ENCODE data around the gene KCNMA1. TPM values are rescaled to one million over a fixed set of nuclear protein-coding genes. Genes with fewer than 3 reads are reported as not detected.

KCNMA1 gene
- total RNA-seq, 1 donor from 2014 or later = 0.21 TPM

DNA sequence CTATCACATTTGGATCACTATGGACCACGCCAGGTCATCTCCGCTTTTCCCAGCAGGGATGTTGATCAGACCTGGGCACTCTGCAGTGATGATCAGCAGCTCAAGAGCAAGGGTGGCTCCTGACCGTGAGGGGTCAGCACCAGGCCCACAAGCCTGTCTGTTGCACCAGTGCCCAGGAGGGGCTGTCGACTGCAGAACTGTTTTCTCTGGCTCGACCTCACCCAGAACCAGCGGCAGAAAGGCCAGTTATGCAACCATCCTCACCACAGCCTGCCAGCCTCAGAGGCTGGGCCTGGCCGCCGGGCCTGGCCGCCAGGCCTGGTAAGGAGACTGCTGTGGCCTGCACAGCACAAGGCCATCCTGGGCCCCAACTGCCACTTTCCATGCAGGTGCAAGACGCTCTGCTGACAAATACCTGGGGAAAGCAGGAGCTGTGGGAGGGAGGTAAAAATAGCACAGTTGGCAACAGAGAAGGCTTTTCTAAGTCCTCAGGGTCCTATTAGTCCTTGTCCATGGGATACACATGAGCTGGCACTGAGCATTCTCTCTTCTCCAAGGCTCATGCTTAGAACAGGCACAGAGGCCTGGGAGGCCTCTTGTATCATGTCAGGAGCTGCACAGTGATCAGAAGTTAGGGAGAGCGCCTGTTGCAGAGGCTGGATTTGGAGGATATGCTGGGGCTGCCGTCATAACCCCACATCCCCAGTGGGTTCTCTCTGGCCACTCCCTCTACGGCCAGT is 17.5 kb downstream of the KCNMA1 start:
- Mint-ChIP-seq H3K4me3 (ENCODE audit: low read depth) (no peak overlapping the region), H3K27me3 (ENCODE audit: low read depth) (no peaks in the 10 kb centered on the region), H3K9me3 (no peaks in the 10 kb centered on the region), H3K4me1 (ENCODE audit: low read depth) (no peaks in the 10 kb centered on the region), H3K27ac (no peak overlapping the region), H3K36me3 (ENCODE audit: low read depth) (no peaks in the 10 kb centered on the region)
- no peak for DNase-seq (ENCODE audit: low spot score)
- intact Hi-C loops (cut with micrococcal nuclease) = no loop called here

DNA sequence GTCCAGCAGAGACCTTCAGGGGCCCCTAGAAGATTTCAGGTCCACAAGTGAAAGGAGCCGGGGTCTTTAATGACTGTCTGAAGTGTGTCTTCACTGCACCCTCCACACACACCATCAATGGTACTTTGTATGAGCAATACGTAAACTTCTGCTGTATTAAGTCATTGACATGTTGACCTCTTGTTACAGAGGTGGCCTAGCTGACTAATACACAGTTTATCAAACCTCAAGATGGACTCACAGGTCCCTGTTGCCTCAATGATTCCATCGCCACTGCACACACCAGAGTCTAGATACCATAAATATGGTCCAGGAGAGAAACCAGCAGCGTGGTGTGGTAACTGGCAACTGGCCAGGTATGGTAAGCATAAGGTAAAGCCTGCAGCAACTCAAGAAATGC is 19.5 kb downstream of the KCNMA1 start:
- DNase-seq (ENCODE audit: low spot score) = no peak
- Mint-ChIP-seq H3K36me3 (ENCODE audit: low read depth) (no peaks in the 10 kb centered on the region), H3K9me3 (no peaks in the 10 kb centered on the region), H3K4me1 (ENCODE audit: low read depth) (no peaks in the 10 kb centered on the region), H3K4me3 (ENCODE audit: low read depth) (no peak overlapping the region), H3K27me3 (ENCODE audit: low read depth) (no peaks in the 10 kb centered on the region), H3K27ac (no peak overlapping the region)
- intact Hi-C loops (cut with micrococcal nuclease) = no loop called here

DNA sequence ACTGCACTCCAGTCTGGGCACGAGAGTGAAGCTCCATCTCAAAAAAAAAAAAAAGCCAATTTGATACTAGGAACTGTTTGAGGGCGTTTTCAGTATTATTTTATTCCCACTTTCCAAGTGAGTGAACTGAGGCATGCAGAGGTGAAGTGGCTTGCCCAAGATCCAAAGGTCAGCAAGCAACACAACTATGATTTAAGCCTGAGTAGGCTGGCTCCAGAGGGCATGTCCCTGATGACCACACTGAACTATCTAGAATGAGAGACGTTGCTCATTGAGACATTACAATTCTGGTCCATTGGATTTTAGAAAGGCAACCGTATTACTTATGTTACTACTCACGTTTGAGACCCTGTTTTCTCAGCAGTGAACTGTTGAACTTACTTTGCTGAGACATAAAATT is 20.8 kb downstream of the KCNMA1 start:
- Mint-ChIP-seq H3K36me3 (ENCODE audit: low read depth) (no peaks in the 10 kb centered on the region), H3K27ac (no peak overlapping the region), H3K4me3 (ENCODE audit: low read depth) (no peak overlapping the region), H3K27me3 (ENCODE audit: low read depth) (peaks cover 3% of the 10 kb centered on the region), H3K9me3 (no peaks in the 10 kb centered on the region), H3K4me1 (ENCODE audit: low read depth) (no peaks in the 10 kb centered on the region)
- intact Hi-C loops (cut with micrococcal nuclease) = no loop called here
- no peak for DNase-seq (ENCODE audit: low spot score)

DNA sequence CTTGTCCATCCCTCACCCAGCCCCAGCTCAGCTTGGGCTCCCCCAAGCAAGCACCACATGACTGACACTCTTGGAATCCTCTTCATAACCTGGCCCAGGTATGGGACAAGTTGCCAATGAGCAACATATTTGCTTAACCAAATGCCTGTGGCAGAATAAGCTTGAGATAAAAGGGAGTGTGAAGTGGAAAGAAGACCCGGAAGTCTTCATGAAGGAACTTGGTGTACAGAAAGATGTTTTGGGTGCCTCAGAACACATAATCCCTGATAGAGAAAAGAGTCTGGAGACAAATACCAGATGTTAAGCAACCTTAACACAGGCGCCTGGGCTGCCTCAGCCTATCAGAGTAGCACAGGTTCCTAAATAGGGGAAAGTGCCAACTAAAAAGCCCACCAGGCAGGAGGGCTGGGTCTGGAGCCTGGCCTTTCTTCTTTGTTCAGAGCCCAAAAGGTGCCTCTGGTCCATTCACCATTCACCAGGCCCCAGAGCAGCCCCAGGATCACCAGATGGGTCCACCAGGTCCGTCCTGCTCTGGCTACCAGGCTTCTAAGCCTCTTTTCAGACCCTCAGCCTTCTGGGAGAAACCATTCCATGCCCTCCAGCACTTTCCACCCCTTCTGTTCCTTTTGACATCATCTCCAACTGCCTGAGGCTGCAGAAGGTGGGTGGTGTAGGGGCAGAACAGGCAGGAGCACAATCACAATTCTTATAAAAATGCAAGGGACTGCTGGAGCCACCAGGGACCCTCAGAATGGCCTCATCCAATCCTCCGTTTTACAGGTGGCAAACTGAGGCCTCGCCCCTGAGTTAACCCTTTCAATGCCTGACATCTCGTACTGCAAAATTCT is 22.6 kb downstream of the KCNMA1 start:
- no peak for DNase-seq (ENCODE audit: low spot score)
- Mint-ChIP-seq H3K4me1 (ENCODE audit: low read depth) (no peaks in the 10 kb centered on the region), H3K9me3 (no peaks in the 10 kb centered on the region), H3K4me3 (ENCODE audit: low read depth) (no peak overlapping the region), H3K36me3 (ENCODE audit: low read depth) (no peaks in the 10 kb centered on the region), H3K27ac (no peak overlapping the region), H3K27me3 (ENCODE audit: low read depth) (peaks cover 3% of the 10 kb centered on the region)
- intact Hi-C loops (cut with micrococcal nuclease) = no loop called here

DNA sequence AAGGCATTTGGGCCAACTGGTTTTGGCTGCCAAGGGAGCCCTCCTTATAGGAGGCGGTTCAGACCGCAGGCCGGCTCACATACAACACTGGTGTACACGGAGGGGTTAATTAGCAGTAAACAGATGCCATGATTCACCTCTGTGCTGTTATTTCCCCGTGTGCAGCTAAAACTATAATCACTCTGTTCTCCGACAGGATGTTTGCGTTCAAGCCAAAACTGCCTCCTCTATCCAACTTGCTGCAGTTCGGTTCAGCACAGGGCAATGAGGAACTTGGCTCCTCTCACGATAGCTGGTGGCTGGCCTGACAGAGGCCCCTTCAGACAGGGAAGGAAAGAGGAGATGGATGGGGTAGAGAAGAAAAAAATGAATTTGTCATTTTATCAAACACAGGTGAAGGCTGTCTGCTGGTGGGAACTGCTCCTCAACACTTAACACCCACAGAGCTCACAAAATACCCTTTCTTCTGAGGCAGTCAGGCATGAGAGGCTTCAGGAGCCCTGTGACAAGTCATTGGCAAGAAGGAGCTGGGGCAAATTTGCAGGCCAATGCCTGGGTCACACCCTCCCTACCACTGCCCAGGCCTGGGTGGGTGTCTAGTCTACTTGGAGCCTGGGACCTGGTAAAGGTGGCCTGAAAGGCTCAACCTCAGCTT is 24.0 kb downstream of the KCNMA1 start:
- Mint-ChIP-seq H3K9me3 (no peaks in the 10 kb centered on the region), H3K4me3 (ENCODE audit: low read depth) (no peak overlapping the region), H3K4me1 (ENCODE audit: low read depth) (no peaks in the 10 kb centered on the region)

DNA sequence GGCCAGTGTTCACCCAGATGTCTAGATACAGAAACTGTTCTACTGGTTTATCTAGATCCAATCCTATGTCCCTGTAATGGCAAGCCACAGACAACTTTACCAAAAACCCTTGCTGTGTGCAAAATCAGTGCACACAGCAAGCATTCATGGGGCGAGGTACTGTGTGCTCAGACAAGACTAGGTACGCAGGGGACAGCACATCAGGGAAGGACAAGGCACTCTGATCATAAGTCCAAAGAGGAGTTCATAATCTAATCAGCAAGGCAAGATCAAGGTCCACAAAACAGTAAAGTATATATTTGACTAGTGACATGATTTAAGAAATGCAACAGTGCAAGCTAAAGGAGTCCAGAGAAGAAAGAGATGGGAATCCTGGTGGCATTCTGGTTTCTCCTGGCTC is 25.9 kb downstream of the KCNMA1 start:
- no peak overlapping the region for H3K4me3 Mint-ChIP-seq (ENCODE audit: low read depth)
- peaks cover 4% of the 10 kb centered on the region for H3K27me3 Mint-ChIP-seq (ENCODE audit: low read depth)
- no peaks in the 10 kb centered on the region for H3K4me1 Mint-ChIP-seq (ENCODE audit: low read depth)
- DNase-seq (ENCODE audit: low spot score) = no peak
- H3K36me3 Mint-ChIP-seq (ENCODE audit: low read depth) = no peaks in the 10 kb centered on the region
- intact Hi-C loops (cut with micrococcal nuclease) = no loop called here
- H3K9me3 Mint-ChIP-seq = no peaks in the 10 kb centered on the region
- no peak overlapping the region for H3K27ac Mint-ChIP-seq

More for the DNA sequence above, 24.0 kb downstream of the KCNMA1 start:
- H3K27ac Mint-ChIP-seq = no peak overlapping the region
- intact Hi-C loops (cut with micrococcal nuclease) = no loop called here
- no peaks in the 10 kb centered on the region for H3K36me3 Mint-ChIP-seq (ENCODE audit: low read depth)
- no peak for DNase-seq (ENCODE audit: low spot score)
- H3K27me3 Mint-ChIP-seq (ENCODE audit: low read depth) = peaks cover 3% of the 10 kb centered on the region

DNA sequence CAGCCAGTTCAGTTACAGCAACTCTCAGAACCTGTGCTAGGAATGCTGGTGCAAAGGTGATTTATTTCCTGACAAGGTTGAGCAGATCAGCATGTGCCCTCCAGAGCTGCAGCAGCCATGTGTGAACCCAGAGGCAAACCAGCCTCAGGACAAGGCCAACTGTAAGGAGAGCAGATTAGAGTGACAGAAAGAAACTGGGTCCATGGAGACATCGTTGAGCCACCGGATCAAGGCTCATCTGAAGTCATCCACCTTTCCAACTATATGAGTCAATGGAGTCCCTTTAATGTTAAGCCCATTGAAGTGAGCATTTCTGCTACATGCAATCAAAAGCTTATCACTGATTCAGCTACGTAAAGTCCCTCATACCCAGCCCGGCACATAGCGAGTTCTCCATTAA is 26.4 kb downstream of the KCNMA1 start:
- Mint-ChIP-seq H3K4me1 (ENCODE audit: low read depth) (no peaks in the 10 kb centered on the region), H3K27me3 (ENCODE audit: low read depth) (peaks cover 4% of the 10 kb centered on the region), H3K4me3 (ENCODE audit: low read depth) (no peak overlapping the region), H3K36me3 (ENCODE audit: low read depth) (no peaks in the 10 kb centered on the region), H3K9me3 (no peaks in the 10 kb centered on the region), H3K27ac (no peak overlapping the region)
- no peak for DNase-seq (ENCODE audit: low spot score)
- intact Hi-C loops (cut with micrococcal nuclease) = no loop called here

DNA sequence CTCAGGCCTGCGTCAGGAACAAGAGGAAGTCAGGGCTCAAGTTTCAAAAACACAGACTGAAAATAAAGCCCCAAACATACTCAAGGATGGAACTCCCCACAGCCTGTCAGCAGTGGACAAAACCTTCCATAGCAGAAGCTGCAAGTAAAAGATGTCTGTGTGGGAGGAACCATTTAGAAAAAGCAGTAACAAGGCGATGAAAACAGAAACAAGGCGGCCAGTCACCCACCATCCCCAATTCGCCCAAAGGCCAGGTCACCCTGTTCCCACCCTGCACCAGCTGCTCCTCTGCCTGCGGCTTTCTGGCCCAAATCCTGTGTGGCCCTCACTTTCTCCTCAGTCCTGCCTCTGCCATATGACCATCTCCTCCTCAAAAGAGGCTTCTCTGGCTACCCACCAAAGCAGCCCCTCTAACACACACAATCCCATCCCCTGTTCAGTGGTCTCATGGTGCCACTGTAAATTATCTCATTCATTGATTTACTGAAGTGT is 27.8 kb downstream of the KCNMA1 start:
- no peak overlapping the region for H3K4me3 Mint-ChIP-seq (ENCODE audit: low read depth)
- intact Hi-C loops (cut with micrococcal nuclease) = no loop called here
- DNase-seq (ENCODE audit: low spot score) = no peak
- peaks cover 4% of the 10 kb centered on the region for H3K27me3 Mint-ChIP-seq (ENCODE audit: low read depth)
- no peaks in the 10 kb centered on the region for H3K4me1 Mint-ChIP-seq (ENCODE audit: low read depth)
- H3K36me3 Mint-ChIP-seq (ENCODE audit: low read depth) = no peaks in the 10 kb centered on the region
- no peaks in the 10 kb centered on the region for H3K9me3 Mint-ChIP-seq
- H3K27ac Mint-ChIP-seq = no peak overlapping the region

DNA sequence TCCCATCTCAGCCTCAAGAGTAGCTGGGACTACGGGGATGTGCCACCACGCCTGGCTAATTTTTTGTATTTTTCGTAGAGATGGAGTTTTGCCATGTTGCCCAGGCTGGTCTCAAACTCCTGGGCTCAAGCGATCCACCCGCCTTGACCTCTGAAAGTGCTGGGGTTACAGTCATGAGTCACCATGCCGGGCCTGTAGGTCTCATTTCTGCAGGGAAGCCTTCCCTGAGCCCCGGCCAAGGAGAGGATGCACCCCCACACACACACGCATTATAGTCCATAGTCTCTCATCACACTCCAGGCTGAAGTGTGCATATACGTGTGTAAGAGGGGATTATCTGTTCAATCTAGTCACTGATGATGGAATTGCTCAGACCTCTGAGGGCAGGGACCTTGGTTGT is 29.3 kb downstream of the KCNMA1 start:
- Mint-ChIP-seq H3K36me3 (ENCODE audit: low read depth) (no peaks in the 10 kb centered on the region), H3K27ac (no peak overlapping the region), H3K4me3 (ENCODE audit: low read depth) (no peak overlapping the region), H3K27me3 (ENCODE audit: low read depth) (peaks cover 4% of the 10 kb centered on the region), H3K9me3 (no peaks in the 10 kb centered on the region), H3K4me1 (ENCODE audit: low read depth) (peaks cover 2% of the 10 kb centered on the region)
- no peak for DNase-seq (ENCODE audit: low spot score)
- intact Hi-C loops (cut with micrococcal nuclease) = no loop called here

DNA sequence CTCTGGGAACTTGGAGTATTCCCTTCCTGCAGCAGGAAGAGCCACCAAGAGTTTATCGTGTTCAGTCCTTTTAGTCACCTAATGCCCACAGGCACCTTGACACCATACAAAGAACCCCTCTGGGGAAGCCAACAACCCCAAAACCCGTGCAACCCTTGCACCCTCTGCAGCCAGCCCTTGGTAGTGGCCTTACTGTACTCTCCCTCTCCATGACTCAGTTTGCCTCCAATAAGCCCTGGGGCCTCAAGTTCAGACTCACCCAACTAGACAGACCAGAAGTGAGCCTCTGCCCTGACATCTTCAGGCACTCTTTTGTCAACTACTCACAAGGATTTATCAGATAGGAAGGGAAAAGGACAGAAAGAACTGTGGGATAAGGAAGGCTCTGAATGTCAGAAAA is 30.9 kb downstream of the KCNMA1 start:
- Mint-ChIP-seq H3K27me3 (ENCODE audit: low read depth) (peaks cover 2% of the 10 kb centered on the region), H3K4me1 (ENCODE audit: low read depth) (peaks cover 5% of the 10 kb centered on the region), H3K36me3 (ENCODE audit: low read depth) (no peaks in the 10 kb centered on the region), H3K27ac (no peak overlapping the region), H3K4me3 (ENCODE audit: low read depth) (no peak overlapping the region), H3K9me3 (no peaks in the 10 kb centered on the region)
- no peak for DNase-seq (ENCODE audit: low spot score)
- intact Hi-C loops (cut with micrococcal nuclease) = no loop called here

DNA sequence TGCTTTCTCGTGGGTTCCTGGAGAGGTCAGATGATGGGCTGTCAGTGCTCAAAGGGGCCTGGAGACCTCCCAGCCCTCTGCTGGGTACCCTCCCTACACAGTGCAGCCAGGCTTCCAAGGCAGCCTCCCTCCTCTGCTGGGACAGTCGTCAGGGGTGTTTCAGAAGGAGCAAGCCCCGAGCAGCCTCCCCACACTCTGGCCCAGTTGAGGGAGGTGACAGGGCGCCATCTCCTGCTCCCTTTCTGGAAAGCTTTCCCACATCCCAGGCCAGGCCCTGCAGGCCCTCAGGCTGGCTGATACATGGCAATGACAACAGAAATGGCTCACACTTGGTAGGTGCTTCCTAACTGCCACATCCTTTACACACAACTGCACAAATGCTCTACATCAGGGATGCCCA is 32.1 kb downstream of the KCNMA1 start:
- intact Hi-C loops (cut with micrococcal nuclease) = no loop called here
- H3K4me1 Mint-ChIP-seq (ENCODE audit: low read depth) = peaks cover 5% of the 10 kb centered on the region
- no peaks in the 10 kb centered on the region for H3K9me3 Mint-ChIP-seq
- no peak for DNase-seq (ENCODE audit: low spot score)
- no peak overlapping the region for H3K27ac Mint-ChIP-seq
- H3K36me3 Mint-ChIP-seq (ENCODE audit: low read depth) = no peaks in the 10 kb centered on the region
- no peak overlapping the region for H3K4me3 Mint-ChIP-seq (ENCODE audit: low read depth)
- H3K27me3 Mint-ChIP-seq (ENCODE audit: low read depth) = peaks cover 2% of the 10 kb centered on the region

DNA sequence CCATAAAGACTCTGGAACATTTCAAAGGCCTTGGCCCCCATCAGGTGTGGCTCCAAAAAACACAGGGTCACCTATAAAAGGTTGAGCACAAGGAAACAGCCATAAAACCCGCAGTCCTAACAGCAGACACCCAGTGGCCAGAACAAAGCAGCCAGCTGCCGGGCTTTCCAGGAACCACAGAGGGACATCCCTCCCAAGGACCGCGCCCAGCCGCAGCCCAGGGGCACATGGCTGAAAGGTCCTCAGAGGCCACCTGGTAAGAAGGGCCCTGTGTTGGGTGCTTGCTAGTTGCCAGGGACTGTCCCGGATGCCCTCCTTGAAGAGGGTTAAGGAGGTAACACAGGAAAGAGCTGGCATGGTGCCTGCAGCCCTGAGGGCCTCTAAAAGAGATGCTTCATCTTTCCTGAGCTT is 32.7 kb downstream of the KCNMA1 start:
- DNase-seq (ENCODE audit: low spot score) = no peak
- no peaks in the 10 kb centered on the region for H3K9me3 Mint-ChIP-seq
- H3K4me1 Mint-ChIP-seq (ENCODE audit: low read depth) = peaks cover 5% of the 10 kb centered on the region
- H3K27ac Mint-ChIP-seq = no peak overlapping the region
- H3K4me3 Mint-ChIP-seq (ENCODE audit: low read depth) = no peak overlapping the region
- H3K36me3 Mint-ChIP-seq (ENCODE audit: low read depth) = no peaks in the 10 kb centered on the region
- intact Hi-C loops (cut with micrococcal nuclease) = no loop called here
- H3K27me3 Mint-ChIP-seq (ENCODE audit: low read depth) = peaks cover 2% of the 10 kb centered on the region

DNA sequence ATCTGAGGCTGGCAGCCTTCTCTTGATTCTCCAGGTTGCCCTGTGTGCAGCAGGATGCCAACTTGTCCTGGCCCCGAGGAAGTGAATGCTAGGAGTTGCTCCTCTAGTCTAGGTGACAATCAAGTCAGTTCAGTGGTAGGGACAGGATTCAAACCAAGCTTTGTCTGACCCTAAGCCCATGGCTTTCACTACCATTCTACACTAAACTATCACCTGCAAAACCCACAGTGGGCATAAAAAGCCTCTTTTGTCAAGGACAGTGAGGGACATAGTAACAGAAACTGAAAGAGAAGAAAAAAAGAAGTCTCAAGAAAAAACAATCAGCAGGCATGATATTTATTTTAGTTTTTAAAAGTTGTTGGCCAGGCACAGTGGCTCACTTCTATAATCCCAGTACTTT is 33.5 kb downstream of the KCNMA1 start:
- no peaks in the 10 kb centered on the region for H3K36me3 Mint-ChIP-seq (ENCODE audit: low read depth)
- no peak overlapping the region for H3K27ac Mint-ChIP-seq
- peaks cover 5% of the 10 kb centered on the region for H3K4me1 Mint-ChIP-seq (ENCODE audit: low read depth)
- H3K4me3 Mint-ChIP-seq (ENCODE audit: low read depth) = no peak overlapping the region
- peaks cover 2% of the 10 kb centered on the region for H3K27me3 Mint-ChIP-seq (ENCODE audit: low read depth)
- DNase-seq (ENCODE audit: low spot score) = no peak
- no peaks in the 10 kb centered on the region for H3K9me3 Mint-ChIP-seq
- intact Hi-C loops (cut with micrococcal nuclease) = no loop called here

Measured in activated T-helper 2 cell treated with anti-CD3 and anti-CD28 coated beads, Interferon-gamma antibody, Interleukin-2, Interleukin-4, amounts not matched to agents 10 μg/mL and 5 μg/mL and 100 μg/mL, durations not matched to agents 14 hours and 24 hours and 36 hours (primary cell).